Measurements from ENCODE around the gene NDST1.
"Not testable (repeated sequence)": the region's sequence is repeated elsewhere in the genome, so short reads cannot be mapped to it uniquely, and the experiment has no call there.

Gene NDST1

GRCh38 chr5:150507474-150508276 is at the start of gene NDST1:
Gene NDST1 (plus strand): TSS chr5:150508131. CDS start chr5:150521255, 13,124 bp downstream.
- no peak for FAIRE-seq

- FAIRE-seq: no peak
Measured at GRCh38 chr5:150458802-150459557, 49.0 kb upstream of the NDST1 start.

GRCh38 chr5:150460781-150461180 is 47.1 kb upstream of the NDST1 start:
- no peak for FAIRE-seq

GRCh38 chr5:150461231-150461630 is 46.7 kb upstream of the NDST1 start:
- no peak for FAIRE-seq

- FAIRE-seq: no peak
Measured at GRCh38 chr5:150464554-150465012, 43.3 kb upstream of the NDST1 start.

GRCh38 chr5:150465927-150466326 is 42.0 kb upstream of the NDST1 start:
- FAIRE-seq: no peak

GRCh38 chr5:150468206-150468605 is 39.7 kb upstream of the NDST1 start:
- no peak for FAIRE-seq

- FAIRE-seq: peak; percentile 98
Measured at GRCh38 chr5:150469718-150470469, 38.0 kb upstream of the NDST1 start.

GRCh38 chr5:150473673-150474358 is 34.1 kb upstream of the NDST1 start:
- FAIRE-seq: peak; percentile 94

- FAIRE-seq: not testable (repeated sequence)
Measured at GRCh38 chr5:150476568-150476967, 31.4 kb upstream of the NDST1 start.

GRCh38 chr5:150479416-150479815 is 28.5 kb upstream of the NDST1 start:
- no peak for FAIRE-seq

GRCh38 chr5:150481708-150481965 is 26.3 kb upstream of the NDST1 start:
- no peak for FAIRE-seq

GRCh38 chr5:150481972-150482406 is 25.9 kb upstream of the NDST1 start:
- no peak for FAIRE-seq

GRCh38 chr5:150484964-150485692 is 22.8 kb upstream of the NDST1 start:
- no peak for FAIRE-seq

GRCh38 chr5:150485693-150486401 is 22.1 kb upstream of the NDST1 start:
- FAIRE-seq: no peak

GRCh38 chr5:150486402-150487198 is 21.3 kb upstream of the NDST1 start:
- FAIRE-seq: no peak

GRCh38 chr5:150487199-150488061 is 20.5 kb upstream of the NDST1 start:
- FAIRE-seq: no peak

- FAIRE-seq: no peak
Measured at GRCh38 chr5:150488519-150489359, 19.2 kb upstream of the NDST1 start.
